Stimulated activated naive B cell treated with anti-CD40 and anti-IgM and Interleukin-4, amounts not matched to agents 10 μg/mL and 1 μg/mL and 100 μg/mL, for 72 hours (primary cell): ENCODE data around the gene RPL12.

ENCODE experiments used
- ATAC-seq, 2 donors: fragments of 150-1000 bp; cut with Tn5 transposase; replicated peaks; 2 replicates each; pipeline ENCODE4 v1.10.0; 2021; ENCODE audit warnings: moderate library complexity in 1 of 2
- DNase-seq: peaks from one replicate; pipeline ENCODE4 v3.0.0; 2021
- H3K27ac Mint-ChIP-seq: one replicate; pipeline ENCODE4 v1.8.0; 2022; ENCODE audit warnings: mild to moderate bottlenecking, mixed read lengths
- H3K27me3 Mint-ChIP-seq, 2 donors: one replicate each; pipeline ENCODE4 v1.8.0; 2022; ENCODE audit warnings: mixed read lengths in 2 of 2
- H3K36me3 Mint-ChIP-seq, 2 donors: one replicate each; pipeline ENCODE4 v1.8.0; 2022; ENCODE audit warnings: mixed read lengths in 2 of 2, mild to moderate bottlenecking in 1 of 2
- H3K4me1 Mint-ChIP-seq, 2 donors: one replicate each; pipeline ENCODE4 v1.8.0; 2022; ENCODE audit warnings: mixed read lengths in 2 of 2, mild to moderate bottlenecking in 1 of 2
- H3K4me3 Mint-ChIP-seq, 2 donors: one replicate each; pipeline ENCODE4 v1.8.0; 2022; ENCODE audit warnings: mild to moderate bottlenecking in 2 of 2, mixed read lengths in 2 of 2, moderate library complexity in 1 of 2
- H3K9me3 Mint-ChIP-seq, 2 donors: one replicate each; pipeline ENCODE4 v1.8.0; 2022; ENCODE audit warnings: mixed read lengths in 2 of 2, mild to moderate bottlenecking in 1 of 2

RPL12 gene

DNA sequence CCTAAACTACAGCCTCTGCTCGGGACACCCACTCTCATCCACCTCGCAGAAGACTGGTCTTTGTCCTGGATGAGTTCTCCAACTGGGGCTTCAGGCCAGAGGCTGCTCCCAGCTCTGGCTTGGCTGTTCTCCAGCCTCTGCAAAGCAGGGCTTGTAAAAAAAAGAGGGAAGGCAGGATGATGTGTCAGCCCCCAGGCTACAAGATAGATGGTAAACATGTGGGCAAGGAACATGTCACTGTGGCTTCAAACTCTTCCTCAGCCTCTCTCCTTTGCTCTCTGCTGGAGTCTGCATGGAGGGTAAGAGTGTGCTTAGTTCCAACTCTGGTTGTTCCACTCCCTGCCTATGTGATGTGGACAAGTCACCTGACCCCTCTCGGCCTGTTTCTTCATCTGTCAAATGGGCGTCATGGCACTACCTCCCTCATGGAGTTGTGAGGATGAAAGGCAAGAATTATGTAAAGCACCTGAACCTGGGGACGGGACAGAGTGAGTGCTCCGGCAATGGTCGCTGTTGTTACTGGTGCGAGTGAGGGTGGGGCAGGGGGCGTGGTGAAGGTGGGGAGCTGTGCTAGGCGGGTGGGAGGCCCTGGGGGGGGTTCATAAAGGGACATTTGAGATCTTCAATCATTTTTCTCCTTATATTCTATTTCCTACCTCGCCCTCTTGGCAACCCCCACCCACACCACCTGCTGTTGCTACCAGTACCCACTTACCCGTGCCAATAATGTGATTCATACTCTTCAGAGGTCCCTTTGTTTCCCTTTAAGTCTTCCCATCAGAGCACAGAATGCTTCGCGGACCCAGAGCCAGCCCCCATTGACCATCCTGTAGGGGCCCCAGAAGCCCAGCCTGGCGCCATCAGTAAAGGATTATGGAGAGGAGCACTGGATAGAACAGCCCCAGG is 33.8 kb downstream of the RPL12 start:
- H3K27ac Mint-ChIP-seq = no peak overlapping the region
- DNase-seq (no peak), ATAC-seq (no peak)
- H3K4me1 Mint-ChIP-seq = peaks cover 4 to 7% of the 10 kb centered on the region in 2 donors
- H3K27me3 Mint-ChIP-seq = peaks cover 0 to 7% of the 10 kb centered on the region in 2 donors
- H3K9me3 Mint-ChIP-seq = no peaks in the 10 kb centered on the region
- H3K36me3 Mint-ChIP-seq = peaks cover 4 to 7% of the 10 kb centered on the region in 2 donors
- H3K4me3 Mint-ChIP-seq = no peak overlapping the region

- ATAC-seq = no peak
Observed at GRCh38 chr9:127415657-127416056, 35.5 kb downstream of the RPL12 start.

GRCh38 chr9:127415141-127415540 is 36.1 kb downstream of the RPL12 start:
- DNase-seq (no peak), ATAC-seq (no peak)
- H3K27me3 Mint-ChIP-seq = peaks cover 0 to 7% of the 10 kb centered on the region in 2 donors
- H3K4me1 Mint-ChIP-seq = peaks cover 10 to 11% of the 10 kb centered on the region in 2 donors
- H3K9me3 Mint-ChIP-seq = no peaks in the 10 kb centered on the region
- peaks cover 4 to 7% of the 10 kb centered on the region in 2 donors for H3K36me3 Mint-ChIP-seq
- no peak overlapping the region for H3K27ac Mint-ChIP-seq
- H3K4me3 Mint-ChIP-seq = no peak overlapping the region

More at GRCh38 chr9:127415657-127416056, 35.5 kb downstream of the RPL12 start:
- no peak for DNase-seq
- H3K4me3 Mint-ChIP-seq = no peak overlapping the region
- H3K27me3 Mint-ChIP-seq = peaks cover 0 to 7% of the 10 kb centered on the region in 2 donors
- H3K36me3 Mint-ChIP-seq = peaks cover 4 to 7% of the 10 kb centered on the region in 2 donors
- no peak overlapping the region for H3K27ac Mint-ChIP-seq
- H3K4me1 Mint-ChIP-seq = peaks cover 10 to 11% of the 10 kb centered on the region in 2 donors
- H3K9me3 Mint-ChIP-seq = no peaks in the 10 kb centered on the region

- DNase-seq = no peak
- Mint-ChIP-seq H3K27ac (no peak overlapping the region), H3K36me3 (peaks cover 3 to 8% of the 10 kb centered on the region in 2 donors), H3K9me3 (no peaks in the 10 kb centered on the region), H3K4me3 (no peak overlapping the region), H3K4me1 (peaks cover 4 to 10% of the 10 kb centered on the region in 2 donors), H3K27me3 (peaks cover 0 to 7% of the 10 kb centered on the region in 2 donors)
- ATAC-seq = no peak
Observed at GRCh38 chr9:127411122-127411521, 40.1 kb downstream of the RPL12 start.

DNA sequence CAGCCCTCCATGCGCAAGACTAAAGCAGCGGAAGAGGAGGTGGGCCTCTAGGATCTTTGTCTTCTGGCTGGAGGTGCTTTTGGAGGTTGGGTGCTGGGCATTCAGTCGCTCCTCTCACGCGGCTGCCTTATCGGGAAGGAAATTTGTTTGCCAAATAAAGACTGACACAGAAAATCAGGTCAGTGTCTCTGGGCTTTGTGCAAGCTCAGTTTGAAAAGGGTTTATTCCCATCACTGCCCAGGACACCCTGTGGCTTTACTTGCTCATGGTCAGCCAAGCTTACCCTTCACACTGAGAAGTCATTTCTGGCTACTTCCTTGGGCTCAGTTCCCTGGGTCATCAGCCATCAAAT is 43.7 kb downstream of the RPL12 start:
- ATAC-seq (no peak), DNase-seq (no peak)
- H3K27ac Mint-ChIP-seq = no peak overlapping the region
- no peaks in the 10 kb centered on the region for H3K9me3 Mint-ChIP-seq
- peaks cover 9 to 11% of the 10 kb centered on the region in 2 donors for H3K36me3 Mint-ChIP-seq
- no peaks in the 10 kb centered on the region for H3K27me3 Mint-ChIP-seq
- H3K4me1 Mint-ChIP-seq = peaks cover 4 to 10% of the 10 kb centered on the region in 2 donors
- H3K4me3 Mint-ChIP-seq = no peak overlapping the region

- no peak overlapping the region for H3K4me3 Mint-ChIP-seq
- no peaks in the 10 kb centered on the region for H3K27me3 Mint-ChIP-seq
- H3K27ac Mint-ChIP-seq = no peak overlapping the region
- no peak for ATAC-seq
- no peaks in the 10 kb centered on the region for H3K9me3 Mint-ChIP-seq
- H3K4me1 Mint-ChIP-seq = peaks cover 4 to 10% of the 10 kb centered on the region in 2 donors
- DNase-seq = no peak
- H3K36me3 Mint-ChIP-seq = peaks cover 10 to 14% of the 10 kb centered on the region in 2 donors
Observed at GRCh38 chr9:127406799-127407491, 44.3 kb downstream of the RPL12 start.

DNA sequence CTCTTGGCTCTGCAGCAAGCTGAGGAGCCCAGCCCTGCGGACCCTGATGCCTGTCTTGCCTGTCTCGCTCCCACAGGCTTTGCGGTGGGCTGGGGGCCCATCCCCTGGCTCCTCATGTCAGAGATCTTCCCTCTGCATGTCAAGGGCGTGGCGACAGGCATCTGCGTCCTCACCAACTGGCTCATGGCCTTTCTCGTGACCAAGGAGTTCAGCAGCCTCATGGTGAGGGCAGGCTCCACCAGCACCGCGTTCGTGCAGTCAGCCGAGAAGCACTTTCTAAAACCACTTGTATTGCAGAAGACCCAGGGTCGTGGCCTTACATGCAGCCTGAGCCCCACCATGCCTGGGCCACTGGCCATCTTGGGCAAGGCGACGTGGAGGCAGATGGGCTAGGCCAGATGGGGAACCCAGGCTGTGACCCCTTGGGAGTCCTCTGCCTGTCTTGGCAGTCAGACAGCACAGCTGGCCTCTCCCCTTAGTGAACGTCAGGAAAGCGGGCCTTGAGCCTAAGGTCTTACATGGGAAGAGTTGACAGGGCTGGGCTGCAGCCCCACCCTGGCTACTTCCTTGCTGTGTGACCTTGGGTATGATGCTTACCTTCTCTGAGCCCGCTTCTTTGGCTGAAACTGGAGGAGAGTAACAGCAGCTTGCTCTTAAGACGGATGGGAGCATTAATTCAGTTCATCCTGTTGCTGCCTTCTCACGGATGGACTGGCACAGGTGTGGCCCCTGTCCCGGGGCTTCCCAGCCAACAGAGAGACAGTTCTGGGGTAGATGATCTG is 45.7 kb downstream of the RPL12 start:
- H3K9me3 Mint-ChIP-seq = no peaks in the 10 kb centered on the region
- no peak for DNase-seq
- no peak overlapping the region for H3K27ac Mint-ChIP-seq
- ATAC-seq = no peak
- H3K4me3 Mint-ChIP-seq = no peak overlapping the region
- H3K4me1 Mint-ChIP-seq = no peaks in the 10 kb centered on the region
- peaks cover 12 to 14% of the 10 kb centered on the region in 2 donors for H3K36me3 Mint-ChIP-seq
- H3K27me3 Mint-ChIP-seq = no peaks in the 10 kb centered on the region

DNA sequence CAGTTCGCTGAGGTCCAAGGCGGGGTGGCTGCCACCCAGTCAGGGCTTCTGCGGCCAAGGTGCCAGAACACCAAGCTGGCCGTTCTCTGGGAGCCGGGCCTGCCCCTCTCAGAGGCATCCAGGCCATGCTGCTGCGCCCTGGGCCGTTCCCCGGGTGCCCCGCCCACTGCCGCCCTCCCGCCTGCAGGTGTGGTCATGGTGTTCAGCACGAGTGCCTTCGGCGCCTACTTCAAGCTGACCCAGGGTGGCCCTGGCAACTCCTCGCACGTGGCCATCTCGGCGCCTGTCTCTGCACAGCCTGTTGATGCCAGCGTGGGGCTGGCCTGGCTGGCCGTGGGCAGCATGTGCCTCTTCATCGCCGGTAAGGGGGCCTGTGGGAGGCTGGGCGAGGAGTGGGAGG is 46.6 kb downstream of the RPL12 start:
- no peak for ATAC-seq
- H3K27ac Mint-ChIP-seq = no peak overlapping the region
- no peak overlapping the region for H3K4me3 Mint-ChIP-seq
- no peak for DNase-seq
- H3K9me3 Mint-ChIP-seq = no peaks in the 10 kb centered on the region
- H3K4me1 Mint-ChIP-seq = no peaks in the 10 kb centered on the region
- H3K36me3 Mint-ChIP-seq = peaks cover 14 to 17% of the 10 kb centered on the region in 2 donors
- no peaks in the 10 kb centered on the region for H3K27me3 Mint-ChIP-seq

- Mint-ChIP-seq H3K27ac (no peak overlapping the region), H3K9me3 (no peaks in the 10 kb centered on the region), H3K4me1 (peaks cover 0 to 2% of the 10 kb centered on the region in 2 donors), H3K36me3 (peaks cover 14 to 17% of the 10 kb centered on the region in 2 donors), H3K27me3 (peaks cover 0 to under 1% of the 10 kb centered on the region in 2 donors), H3K4me3 (no peak overlapping the region)
- ATAC-seq (no peak), DNase-seq (no peak)
Observed at GRCh38 chr9:127403507-127404192, 47.6 kb downstream of the RPL12 start.

- peaks cover 3 to 8% of the 10 kb centered on the region in 2 donors for H3K27me3 Mint-ChIP-seq
- DNase-seq = no peak
- peaks cover 14 to 17% of the 10 kb centered on the region in 2 donors for H3K36me3 Mint-ChIP-seq
- no peak overlapping the region for H3K27ac Mint-ChIP-seq
- H3K4me1 Mint-ChIP-seq = peaks cover 8 to 11% of the 10 kb centered on the region in 2 donors
- no peaks in the 10 kb centered on the region for H3K9me3 Mint-ChIP-seq
- no peak for ATAC-seq
- H3K4me3 Mint-ChIP-seq = no peak overlapping the region
Observed at GRCh38 chr9:127402401-127403090, 48.7 kb downstream of the RPL12 start.

- Mint-ChIP-seq H3K4me1 (peaks cover 12 to 18% of the 10 kb centered on the region in 2 donors), H3K36me3 (peaks cover 6% of the 10 kb centered on the region in 2 donors), H3K27me3 (peaks cover 3 to 8% of the 10 kb centered on the region in 2 donors), H3K4me3 (no peak overlapping the region), H3K27ac (no peak overlapping the region), H3K9me3 (no peaks in the 10 kb centered on the region)
- ATAC-seq (no peak), DNase-seq (no peak)
Observed at GRCh38 chr9:127399736-127400269, 51.4 kb downstream of the RPL12 start.

DNA sequence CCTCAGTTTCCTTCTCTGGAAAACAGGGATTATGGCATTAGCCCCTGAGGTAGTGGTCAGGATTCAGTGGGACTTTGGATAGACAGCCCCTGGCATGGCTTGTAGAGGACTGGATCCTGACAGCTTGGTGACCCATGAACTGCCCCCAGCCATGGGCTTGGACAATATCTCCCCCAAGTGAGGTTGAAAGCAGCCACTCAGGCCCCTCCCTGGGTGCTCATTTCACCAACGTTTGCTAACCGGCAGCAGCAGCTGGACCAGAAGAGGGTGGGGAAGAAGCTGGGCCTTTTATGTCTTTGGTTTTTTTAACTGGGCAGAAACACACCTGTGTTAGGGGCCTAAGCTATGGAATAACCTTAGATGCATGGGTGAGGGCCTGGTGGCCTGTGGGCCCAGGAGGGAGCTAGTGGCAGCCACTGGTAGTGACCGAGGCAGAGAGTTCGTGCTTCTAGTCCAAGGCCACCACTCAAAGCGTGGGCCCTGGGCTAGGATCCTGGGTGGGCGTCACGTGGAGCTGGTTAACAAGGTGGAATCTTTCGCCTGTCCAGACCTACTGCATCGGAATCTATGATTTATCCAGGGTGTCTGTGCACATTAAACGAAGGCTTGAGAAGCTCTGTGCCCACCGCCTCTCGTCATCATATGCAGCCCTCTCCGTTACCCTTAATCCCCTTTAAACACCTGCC is 52.3 kb downstream of the RPL12 start:
- peaks cover 6% of the 10 kb centered on the region in 2 donors for H3K36me3 Mint-ChIP-seq
- peaks cover 12 to 18% of the 10 kb centered on the region in 2 donors for H3K4me1 Mint-ChIP-seq
- H3K4me3 Mint-ChIP-seq = peak overlapping the region; percentile 85 to 88
- DNase-seq (no peak), ATAC-seq (no peak)
- H3K27me3 Mint-ChIP-seq = peaks cover 3 to 8% of the 10 kb centered on the region in 2 donors
- H3K27ac Mint-ChIP-seq = no peak overlapping the region
- no peaks in the 10 kb centered on the region for H3K9me3 Mint-ChIP-seq
